Fibroblast of the aortic adventitia (primary cell): ENCODE measurements around the gene LDHA. TPM values are rescaled to one million over a fixed set of nuclear protein-coding genes. Genes with fewer than 3 reads are reported as not detected.

Experiments used
- DNase-seq: peaks from one replicate; pipeline ENCODE4 v3.0.0-alpha.2; 2010; ENCODE audit warnings: low read depth
- H3K4me3 ChIP-seq: 2 replicates; pipeline ENCODE4 v1.5.1; 2011; ENCODE audit warnings: low read depth, mild to moderate bottlenecking, control low read depth, low read length, moderate library complexity
- total RNA-seq: library from RNA; depleted of rRNA; stranded (reverse); fragments of >200 nt; gene quantifications from 2 replicates; pipeline ENCODE4 v1.2.3, GENCODE V29; 2012; ENCODE audit warnings: low replicate concordance
- TF ChIP-seq, protein P1 (sequence below): IDR thresholded peaks from 2 replicates; pipeline ENCODE4 v1.5.1; 2011; ENCODE audit warnings: mild to moderate bottlenecking, low read length, control low read depth, inconsistent platforms; ENCODE audit not compliant: insufficient read depth

LDHA gene
- total RNA-seq: 404 and 1,021 TPM in 2 replicates

DNA sequence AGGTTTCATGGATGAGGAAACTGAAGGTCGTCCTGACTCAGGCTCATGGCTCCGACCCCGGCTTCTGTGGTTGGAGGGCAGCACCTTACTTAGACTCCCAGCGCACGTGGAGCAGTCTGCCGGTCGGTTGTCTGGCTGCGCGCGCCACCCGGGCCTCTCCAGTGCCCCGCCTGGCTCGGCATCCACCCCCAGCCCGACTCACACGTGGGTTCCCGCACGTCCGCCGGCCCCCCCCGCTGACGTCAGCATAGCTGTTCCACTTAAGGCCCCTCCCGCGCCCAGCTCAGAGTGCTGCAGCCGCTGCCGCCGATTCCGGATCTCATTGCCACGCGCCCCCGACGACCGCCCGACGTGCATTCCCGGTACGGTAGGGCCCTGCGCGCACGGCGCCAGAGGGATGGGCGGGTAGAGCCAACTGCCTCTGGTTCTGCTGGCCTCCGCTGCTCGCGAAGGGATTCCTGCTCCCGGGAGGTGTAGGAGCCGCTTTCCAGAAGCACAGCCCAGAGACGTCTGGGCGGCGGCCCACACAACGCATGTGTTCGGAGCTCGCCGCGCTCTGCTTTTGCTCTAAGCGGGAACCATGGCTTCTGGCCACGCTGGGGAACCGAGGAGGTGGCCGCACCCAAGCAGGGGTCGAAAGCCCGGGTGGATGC is at the start of gene LDHA:
TSS of gene LDHA (plus strand) at position 289 of the 653 bp plus-strand sequence. CDS start 2,280 bp downstream, outside the sequence.
- peak; percentile 95 for DNase-seq
- TF ChIP-seq, protein P1, sequence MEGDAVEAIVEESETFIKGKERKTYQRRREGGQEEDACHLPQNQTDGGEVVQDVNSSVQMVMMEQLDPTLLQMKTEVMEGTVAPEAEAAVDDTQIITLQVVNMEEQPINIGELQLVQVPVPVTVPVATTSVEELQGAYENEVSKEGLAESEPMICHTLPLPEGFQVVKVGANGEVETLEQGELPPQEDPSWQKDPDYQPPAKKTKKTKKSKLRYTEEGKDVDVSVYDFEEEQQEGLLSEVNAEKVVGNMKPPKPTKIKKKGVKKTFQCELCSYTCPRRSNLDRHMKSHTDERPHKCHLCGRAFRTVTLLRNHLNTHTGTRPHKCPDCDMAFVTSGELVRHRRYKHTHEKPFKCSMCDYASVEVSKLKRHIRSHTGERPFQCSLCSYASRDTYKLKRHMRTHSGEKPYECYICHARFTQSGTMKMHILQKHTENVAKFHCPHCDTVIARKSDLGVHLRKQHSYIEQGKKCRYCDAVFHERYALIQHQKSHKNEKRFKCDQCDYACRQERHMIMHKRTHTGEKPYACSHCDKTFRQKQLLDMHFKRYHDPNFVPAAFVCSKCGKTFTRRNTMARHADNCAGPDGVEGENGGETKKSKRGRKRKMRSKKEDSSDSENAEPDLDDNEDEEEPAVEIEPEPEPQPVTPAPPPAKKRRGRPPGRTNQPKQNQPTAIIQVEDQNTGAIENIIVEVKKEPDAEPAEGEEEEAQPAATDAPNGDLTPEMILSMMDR: no peak
- H3K4me3 ChIP-seq: peak within 1 kb of the TSS; percentile 98

DNA sequence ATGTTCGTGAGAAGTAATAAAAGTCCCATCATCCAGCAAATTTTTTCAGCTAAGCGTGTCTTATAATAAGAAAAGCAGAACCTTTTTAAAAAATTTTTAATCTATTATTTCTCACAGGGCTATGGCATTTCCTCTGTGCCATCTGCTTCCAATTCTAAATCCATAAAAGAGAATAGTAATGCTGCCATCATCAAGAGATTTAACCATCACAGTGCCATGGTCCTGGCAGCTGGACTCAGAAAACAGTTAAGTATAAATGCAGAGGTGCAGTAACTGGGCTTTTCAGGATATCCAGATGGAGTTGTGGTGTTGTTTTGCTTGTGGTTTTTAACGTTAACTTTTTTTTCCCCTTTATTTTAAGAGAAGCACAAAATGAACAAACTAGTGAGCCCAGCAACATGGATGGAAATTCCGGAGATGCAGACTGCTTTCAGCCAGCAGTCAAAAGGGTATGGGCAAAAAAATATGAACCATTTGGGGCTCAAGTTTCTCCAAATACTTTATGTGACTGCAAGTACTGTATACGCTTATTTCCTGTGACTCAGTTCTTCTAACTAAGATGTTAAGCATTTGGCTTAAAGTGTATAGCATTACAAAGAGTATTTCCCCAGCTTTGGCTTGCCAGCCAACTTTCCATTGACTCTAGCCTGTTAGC is 46.8 kb upstream of the LDHA start:
- no peak overlapping the region for H3K4me3 ChIP-seq
- TF ChIP-seq, protein P1: no peak
- DNase-seq: peak; percentile 36

DNA sequence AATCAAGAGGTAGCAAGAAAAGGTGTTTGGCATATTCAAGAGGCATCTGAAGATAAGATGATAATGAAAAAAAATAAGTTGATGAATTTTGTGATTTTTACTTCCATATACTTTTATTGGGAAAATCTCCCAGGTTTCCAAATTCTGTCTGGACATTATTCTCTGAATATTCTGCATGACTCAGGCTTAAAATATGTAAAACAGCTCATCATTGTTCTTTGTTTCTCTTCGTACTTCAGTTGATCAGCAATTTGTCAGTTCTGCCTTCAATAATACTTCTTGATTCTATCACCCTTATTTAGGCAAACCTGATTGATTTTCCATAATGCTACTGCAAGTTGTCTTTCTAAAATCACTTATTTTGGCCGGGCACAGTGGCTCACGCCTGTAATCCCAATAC is 41.8 kb upstream of the LDHA start:
- TF ChIP-seq, protein P1: no peak
- peak; percentile 27 for DNase-seq
- H3K4me3 ChIP-seq: no peak overlapping the region

DNA sequence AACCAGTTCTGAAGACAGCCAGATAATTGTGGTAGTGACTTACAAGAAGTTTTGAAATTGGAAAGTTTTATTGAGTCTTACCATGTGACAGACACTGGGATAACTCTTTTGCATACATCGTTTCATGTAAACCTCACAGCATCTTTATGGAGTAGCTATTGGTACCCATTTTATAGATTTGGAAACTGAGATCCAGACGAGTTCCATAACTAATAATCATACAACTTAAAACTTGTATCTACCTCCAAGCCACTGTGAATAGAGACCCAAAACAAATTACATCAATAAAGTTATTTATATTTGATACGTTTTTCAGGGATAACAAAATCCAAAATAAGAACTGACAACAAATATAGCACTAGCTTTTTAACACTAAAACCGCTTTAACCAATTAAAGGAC is 35.7 kb upstream of the LDHA start:
- TF ChIP-seq, protein P1: no peak
- H3K4me3 ChIP-seq: no peak overlapping the region
- DNase-seq: no peak

DNA sequence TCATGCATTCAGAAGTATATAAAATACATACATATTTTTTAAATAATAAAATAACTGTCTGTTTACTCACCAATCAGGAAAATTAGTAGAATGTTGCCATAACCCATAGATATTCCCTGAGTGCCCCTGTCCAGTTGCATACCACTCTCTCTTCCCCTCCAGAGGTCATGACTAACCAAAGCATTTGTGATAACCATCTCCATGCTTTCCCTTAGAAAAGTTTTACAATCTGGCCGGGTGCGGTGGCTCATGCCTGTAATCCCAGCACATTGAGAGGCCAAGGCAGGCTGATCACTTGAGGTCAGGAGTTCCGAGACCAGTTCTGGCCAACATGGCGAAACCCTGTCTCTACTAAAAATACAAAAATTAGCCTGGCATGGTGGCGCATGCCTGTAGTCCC is 33.2 kb upstream of the LDHA start:
- TF ChIP-seq, protein P1: no peak
- DNase-seq: no peak
- no peak overlapping the region for H3K4me3 ChIP-seq

DNA sequence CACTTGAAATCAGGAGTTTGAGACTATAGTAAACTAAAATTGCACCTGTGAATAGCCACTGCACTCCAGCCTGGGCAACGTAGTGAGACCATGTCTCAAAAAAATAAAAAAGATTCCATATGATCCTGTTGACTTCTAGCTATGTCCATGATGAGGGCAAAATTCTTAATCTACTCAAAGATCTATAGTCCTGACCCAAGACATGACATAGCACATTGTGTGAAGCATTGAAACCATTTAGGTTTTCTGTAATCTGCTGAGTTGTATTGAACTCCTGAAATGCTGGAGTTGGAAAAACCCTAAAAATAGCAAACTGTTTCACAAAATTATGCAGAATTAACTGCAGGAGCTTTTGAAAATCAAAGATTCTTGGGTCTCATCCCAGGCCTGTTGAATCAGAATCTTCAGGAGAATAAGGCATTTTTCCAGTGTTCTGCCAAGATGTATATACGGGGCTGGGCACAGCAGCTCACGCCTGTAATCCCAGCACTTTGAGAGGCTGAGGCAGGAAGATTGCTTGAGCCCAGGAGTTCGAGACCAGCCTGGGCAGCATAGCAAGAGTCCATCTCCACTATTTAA is 29.8 kb upstream of the LDHA start:
- TF ChIP-seq, protein P1: no peak
- peak; percentile 43 for DNase-seq
- H3K4me3 ChIP-seq: no peak overlapping the region
